Parathyroid adenoma (tissue), 2 donors: ENCODE results near the gene COASY.
"Not testable (repeated sequence)": the region's sequence is repeated elsewhere in the genome, so short reads cannot be mapped to it uniquely, and the experiment has no call there.

Experiments
- H2AFZ ChIP-seq: fragments of 300-600 bp; sonication (generic); one replicate; pipeline ENCODE4 v1.7.0; 2017; ENCODE audit warnings: antibody characterized with exemption, mild to moderate bottlenecking
- H3K27ac ChIP-seq: fragments of 300-600 bp; sonication (generic); one replicate; pipeline ENCODE4 v1.7.0; 2017
- H3K27me3 ChIP-seq: fragments of 300-600 bp; sonication (generic); one replicate; pipeline ENCODE4 v1.7.0; 2017; ENCODE audit warnings: low read length; ENCODE audit not compliant: control insufficient read depth, insufficient read depth
- H3K36me3 ChIP-seq: fragments of 300-600 bp; sonication (generic); one replicate; pipeline ENCODE4 v1.7.0; 2017; ENCODE audit warnings: low read length; ENCODE audit not compliant: control insufficient read depth, insufficient read depth
- H3K4me1 ChIP-seq: fragments of 300-600 bp; sonication (generic); one replicate; pipeline ENCODE4 v1.7.0; 2017; ENCODE audit warnings: control low read depth
- H3K4me2 ChIP-seq: fragments of 300-600 bp; sonication (generic); one replicate; pipeline ENCODE4 v1.7.0; 2017; ENCODE audit warnings: low read length
- H3K4me3 ChIP-seq: fragments of 300-600 bp; sonication (generic); one replicate; pipeline ENCODE4 v1.7.0; 2017; ENCODE audit warnings: low read depth, low read length
- H3K79me2 ChIP-seq: fragments of 300-600 bp; sonication (generic); one replicate; pipeline ENCODE4 v1.7.0; 2017; ENCODE audit warnings: control low read depth
- H3K9ac ChIP-seq: fragments of 300-600 bp; sonication (generic); one replicate; pipeline ENCODE4 v1.7.0; 2017; ENCODE audit warnings: mild to moderate bottlenecking
- H3K9me3 ChIP-seq: fragments of 300-600 bp; sonication (generic); one replicate; pipeline ENCODE4 v1.7.0; 2017; ENCODE audit warnings: low read length; ENCODE audit not compliant: control insufficient read depth
- CTCF ChIP-seq: fragments of 300-600 bp; sonication (generic); IDR thresholded peaks from one replicate; pipeline ENCODE4 v1.7.0; 2017; ENCODE audit warnings: antibody characterized with exemption, mild to moderate bottlenecking
- donor health status: primary hyperparathyroidism.

Gene COASY

GRCh38 chr17:42608305-42609181, 46.6 kb downstream of the COASY start:
- Histone ChIP-seq H3K9ac (peak overlapping the region; percentile 55), H3K36me3 (no peaks in the 10 kb centered on the region), H3K4me2 (peak overlapping the region; percentile 97), H3K4me3 (peak overlapping the region; percentile 98), H3K79me2 (peaks cover 28% of the 10 kb centered on the region), H3K27me3 (no peaks in the 10 kb centered on the region), H2AFZ (peak overlapping the region; percentile 90), H3K27ac (peak overlapping the region; percentile 81), H3K9me3 (no peaks in the 10 kb centered on the region), H3K4me1 (peaks cover 3% of the 10 kb centered on the region)
- no peak for TF ChIP-seq CTCF

- H3K27ac ChIP-seq, result peak within 1 kb of the TSS; percentile 81
- H3K4me2 ChIP-seq, result peak within 1 kb of the TSS; percentile 97
- H3K9me3 ChIP-seq, result no peaks in the 10 kb centered on the region
- H3K4me1 ChIP-seq, result peaks cover 3% of the 10 kb centered on the region
- peak within 1 kb of the TSS; percentile 90 for H2AFZ ChIP-seq
- no peaks in the 10 kb centered on the region for H3K36me3 ChIP-seq
- TF ChIP-seq CTCF, result peak; percentile 34
- no peaks in the 10 kb centered on the region for H3K27me3 ChIP-seq
- peaks cover 25% of the 10 kb centered on the region for H3K79me2 ChIP-seq
- peak within 1 kb of the TSS; percentile 55 for H3K9ac ChIP-seq
- H3K4me3 ChIP-seq, result peak within 1 kb of the TSS; percentile 98
Measured at GRCh38 chr17:42609182-42609813, 47.4 kb downstream of the COASY start, which contains the start of the genes RETREG3 and TUBG1. TSS of gene RETREG3 (minus strand) at chr17:42609374. CDS start at chr17:42609324, 50 bp downstream. TSS of gene TUBG1 (plus strand) at chr17:42609683. CDS start at chr17:42609738, 55 bp downstream.

GRCh38 chr17:42609814-42610801, 48.2 kb downstream of the COASY start:
- Histone ChIP-seq H3K27ac (peak overlapping the region; percentile 50), H3K4me3 (peak overlapping the region; percentile 98), H2AFZ (peak overlapping the region; percentile 90), H3K4me2 (peak overlapping the region; percentile 97), H3K9ac (peak overlapping the region; percentile 39), H3K79me2 (peaks cover 24% of the 10 kb centered on the region)
- H3K36me3 ChIP-seq, H3K9me3 ChIP-seq, H3K4me1 ChIP-seq, H3K27me3 ChIP-seq: not testable (repeated sequence)

- no peaks in the 10 kb centered on the region for H3K9me3 ChIP-seq
- no peak overlapping the region for H2AFZ ChIP-seq
- no peak overlapping the region for H3K4me2 ChIP-seq
- H3K27me3 ChIP-seq, result no peaks in the 10 kb centered on the region
- no peak overlapping the region for H3K9ac ChIP-seq
- peaks cover 6% of the 10 kb centered on the region for H3K79me2 ChIP-seq
- H3K27ac ChIP-seq, result no peak overlapping the region
- no peaks in the 10 kb centered on the region for H3K36me3 ChIP-seq
- no peak for TF ChIP-seq CTCF
- no peak overlapping the region for H3K4me3 ChIP-seq
- peaks cover 3% of the 10 kb centered on the region for H3K4me1 ChIP-seq
Measured at GRCh38 chr17:42612013-42612412, 50.1 kb downstream of the COASY start.
